Suprapubic skin (tissue), 4 donors: ENCODE measurements around the gene CLSTN2.

Experiments
- POLR2A ChIP-seq, 2 donors: fragments of 450-650 bp; IDR thresholded peaks; one replicate each; pipeline ENCODE4 v1.6.1; 2017; ENCODE audit warnings: antibody characterized with exemption in 2 of 2, mild to moderate bottlenecking in 2 of 2, moderate library complexity in 2 of 2
- POLR2AphosphoS5 ChIP-seq, 3 donors: sonication (generic); formaldehyde crosslinking; IDR thresholded peaks; one replicate each; pipeline ENCODE4 v1.6.1; 2017; ENCODE audit warnings: antibody characterized with exemption in 3 of 3
- TF ChIP-seq, protein P1 (sequence below), 2 donors: fragments of 200-600 bp in 1 of 2; fragments of 450-650 bp in 1 of 2; sonication (generic) in 1 of 2; IDR thresholded peaks; one replicate each; pipeline ENCODE4 v1.5.1; 2016 to 2019; ENCODE audit warnings: antibody characterized with exemption in 2 of 2, mild to moderate bottlenecking in 1 of 2, moderate library complexity in 1 of 2

DNA sequence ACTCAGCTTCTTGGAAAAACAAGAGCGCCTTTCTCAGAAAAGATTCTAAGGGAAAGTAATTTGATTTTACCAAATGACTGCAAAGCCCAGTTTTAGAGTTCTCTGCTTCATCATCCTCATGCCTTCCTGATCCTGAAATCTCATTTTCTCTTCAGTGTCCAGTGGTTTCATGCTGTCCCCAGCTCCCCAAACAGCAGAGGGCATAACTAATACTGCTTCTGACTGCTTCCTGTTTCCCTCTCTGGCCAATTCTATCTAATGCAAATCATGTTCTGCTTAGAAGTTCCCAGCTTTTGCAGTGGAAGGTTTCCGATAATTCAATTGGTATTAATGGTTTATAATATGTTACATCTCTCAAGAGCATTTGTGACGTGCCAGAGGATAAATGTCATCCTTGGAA lies 161.1 kb downstream of the CLSTN2 start:
- TF ChIP-seq, protein P1, sequence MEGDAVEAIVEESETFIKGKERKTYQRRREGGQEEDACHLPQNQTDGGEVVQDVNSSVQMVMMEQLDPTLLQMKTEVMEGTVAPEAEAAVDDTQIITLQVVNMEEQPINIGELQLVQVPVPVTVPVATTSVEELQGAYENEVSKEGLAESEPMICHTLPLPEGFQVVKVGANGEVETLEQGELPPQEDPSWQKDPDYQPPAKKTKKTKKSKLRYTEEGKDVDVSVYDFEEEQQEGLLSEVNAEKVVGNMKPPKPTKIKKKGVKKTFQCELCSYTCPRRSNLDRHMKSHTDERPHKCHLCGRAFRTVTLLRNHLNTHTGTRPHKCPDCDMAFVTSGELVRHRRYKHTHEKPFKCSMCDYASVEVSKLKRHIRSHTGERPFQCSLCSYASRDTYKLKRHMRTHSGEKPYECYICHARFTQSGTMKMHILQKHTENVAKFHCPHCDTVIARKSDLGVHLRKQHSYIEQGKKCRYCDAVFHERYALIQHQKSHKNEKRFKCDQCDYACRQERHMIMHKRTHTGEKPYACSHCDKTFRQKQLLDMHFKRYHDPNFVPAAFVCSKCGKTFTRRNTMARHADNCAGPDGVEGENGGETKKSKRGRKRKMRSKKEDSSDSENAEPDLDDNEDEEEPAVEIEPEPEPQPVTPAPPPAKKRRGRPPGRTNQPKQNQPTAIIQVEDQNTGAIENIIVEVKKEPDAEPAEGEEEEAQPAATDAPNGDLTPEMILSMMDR (IDR thresholded peaks at IDR 0.05), result no peak
- TF ChIP-seq POLR2A (IDR thresholded peaks at IDR 0.05), result no peak
- no peak for TF ChIP-seq POLR2AphosphoS5 (IDR thresholded peaks at IDR 0.05)
